CD4-positive, alpha-beta T cell treated with Interferon gamma for 1 hour (primary cell): ENCODE data around the gene CAMK2B.

ENCODE experiments used
- DNase-seq: peaks from one replicate; pipeline ENCODE4 v3.0.0-alpha.2; 2020

CAMK2B gene

GRCh38 chr7:44329081-44329480 is 3.7 kb upstream of the CAMK2B start:
- no peak for DNase-seq

- no peak for DNase-seq
These were observed 2.6 kb upstream of the CAMK2B start for GRCh38 chr7:44327981-44328380.

- DNase-seq, result no peak
These were observed 1.1 kb upstream of the CAMK2B start for GRCh38 chr7:44326261-44327125.

GRCh38 chr7:44325811-44326241 is 432 bp upstream of the CAMK2B start:
- no peak for DNase-seq

- no peak for DNase-seq
These were observed 753 bp downstream of the CAMK2B start for GRCh38 chr7:44324481-44325200.

GRCh38 chr7:44324204-44324480 is 1.3 kb downstream of the CAMK2B start:
- DNase-seq, result no peak

GRCh38 chr7:44323381-44324203 is 1.8 kb downstream of the CAMK2B start:
- DNase-seq, result no peak

GRCh38 chr7:44322631-44323363 is 2.6 kb downstream of the CAMK2B start:
- DNase-seq, result no peak

GRCh38 chr7:44321796-44322195 is 3.6 kb downstream of the CAMK2B start:
- no peak for DNase-seq

- DNase-seq, result no peak
These were observed 4.5 kb downstream of the CAMK2B start for GRCh38 chr7:44320794-44321371.

- DNase-seq, result no peak
These were observed 5.3 kb downstream of the CAMK2B start for GRCh38 chr7:44320141-44320540.

- DNase-seq, result no peak
These were observed 7.1 kb downstream of the CAMK2B start for GRCh38 chr7:44318332-44318731.

GRCh38 chr7:44315301-44315903 is 10.0 kb downstream of the CAMK2B start:
- DNase-seq, result no peak

- DNase-seq, result no peak
These were observed 11.8 kb downstream of the CAMK2B start for GRCh38 chr7:44313621-44314031.

GRCh38 chr7:44313016-44313415 is 12.4 kb downstream of the CAMK2B start:
- DNase-seq, result no peak

- no peak for DNase-seq
These were observed 13.6 kb downstream of the CAMK2B start for GRCh38 chr7:44311561-44312495.

- no peak for DNase-seq
These were observed 15.1 kb downstream of the CAMK2B start for GRCh38 chr7:44310221-44310848.

- no peak for DNase-seq
These were observed 15.9 kb downstream of the CAMK2B start for GRCh38 chr7:44309271-44310091.

GRCh38 chr7:44308596-44309270 is 16.7 kb downstream of the CAMK2B start:
- DNase-seq, result no peak
